Measurements from ENCODE around the gene AP2S1.
A peak's percentile ranks its signal among the peaks of the same experiment; 100 is the strongest.
"Not testable (repeated sequence)": the region's sequence is repeated elsewhere in the genome, so short reads cannot be mapped to it uniquely, and the experiment has no call there.

AP2S1 gene

DNA sequence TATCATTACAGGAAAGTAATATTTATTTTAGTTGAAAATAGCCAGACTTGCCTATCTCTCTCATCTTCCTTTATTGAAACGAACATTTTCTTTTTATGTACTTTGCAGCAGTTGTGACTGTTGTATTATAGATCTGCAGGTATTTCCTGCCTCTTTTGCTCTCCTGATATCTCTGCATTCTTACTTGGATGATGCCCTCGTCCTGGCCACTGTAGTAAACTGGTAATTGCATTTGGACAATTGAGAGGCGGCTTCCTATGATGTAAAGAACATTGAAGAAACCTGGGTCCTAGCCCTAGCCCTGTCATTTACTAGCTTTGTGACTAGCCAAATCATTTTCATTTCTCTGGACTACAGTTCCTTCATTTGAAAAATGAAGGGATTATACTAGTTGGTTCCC lies 16.5 kb upstream of the AP2S1 start:
- DNase-seq: no peak

DNA sequence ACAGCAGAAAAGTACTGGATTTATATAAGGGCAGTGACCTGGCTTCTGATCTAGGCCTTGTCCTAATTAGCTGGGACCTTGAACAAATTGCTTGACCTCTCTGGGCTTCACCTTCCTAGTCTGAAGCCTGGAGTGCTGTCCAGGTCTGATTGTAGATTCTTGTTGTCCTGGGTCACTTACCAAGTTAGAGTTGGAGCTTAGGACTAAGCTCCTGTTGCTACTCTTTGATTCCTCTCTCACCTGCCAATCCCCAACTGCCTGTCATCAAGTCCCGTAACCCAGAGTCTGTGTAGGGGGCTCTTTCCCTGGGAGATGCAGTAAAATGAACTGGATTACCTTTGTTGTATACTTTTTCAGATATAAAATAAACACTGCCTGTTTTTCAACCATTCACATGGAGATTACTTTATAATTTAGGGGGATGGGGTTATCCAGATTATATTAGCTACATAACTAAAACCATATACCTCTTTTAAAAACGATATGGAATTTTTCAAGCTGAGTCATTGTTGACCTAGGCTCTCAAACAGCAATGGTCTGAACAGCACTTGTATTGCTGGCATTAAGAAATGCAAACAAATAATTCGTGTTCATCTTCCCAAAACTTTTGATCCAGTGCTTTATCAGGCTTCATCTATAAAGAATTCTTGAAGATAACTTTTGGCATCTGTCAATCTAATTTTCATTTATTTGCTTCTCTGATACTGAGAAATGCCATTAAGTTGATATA lies 15.9 kb upstream of the AP2S1 start:
- DNase-seq: peak; percentile 71

DNA sequence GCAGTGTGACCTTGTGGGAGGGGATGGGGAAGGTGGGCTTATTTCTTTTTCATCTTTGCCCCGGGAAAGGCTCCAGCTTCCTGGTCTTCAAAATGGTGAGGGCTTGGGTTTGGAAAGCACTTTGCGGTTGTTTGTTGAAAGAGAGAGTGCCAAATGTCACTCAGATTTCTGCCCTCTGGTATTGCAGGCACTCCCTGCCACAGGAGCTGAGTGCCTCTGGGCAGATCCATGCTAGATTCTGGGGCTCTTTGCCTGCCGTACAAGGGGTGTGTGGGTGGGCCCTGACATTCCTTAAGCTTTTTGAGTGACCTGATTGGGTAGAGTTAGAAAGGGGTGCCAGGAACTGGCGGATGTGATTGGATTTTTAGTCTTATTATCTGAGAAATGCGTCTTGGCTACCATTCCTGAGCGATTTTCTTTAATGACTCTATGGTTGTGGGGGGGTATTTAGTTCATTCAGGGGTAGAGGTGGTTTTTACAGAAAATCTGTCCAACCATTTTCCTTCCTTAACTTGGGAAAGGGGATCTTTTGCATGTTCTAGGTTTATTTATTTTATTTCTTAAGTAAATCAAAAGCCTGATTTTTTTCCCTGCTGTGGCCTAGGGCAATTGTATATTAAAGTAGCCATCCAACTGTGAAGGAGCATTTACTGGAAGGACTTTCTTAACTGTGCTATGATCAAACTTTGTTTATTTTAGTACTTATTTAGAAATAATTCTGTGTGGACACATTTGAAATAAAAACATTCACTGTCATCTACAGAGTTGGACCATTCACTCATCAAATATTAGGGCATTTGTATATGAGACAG lies 13.4 kb upstream of the AP2S1 start:
- DNase-seq: peak; percentile 61

DNA sequence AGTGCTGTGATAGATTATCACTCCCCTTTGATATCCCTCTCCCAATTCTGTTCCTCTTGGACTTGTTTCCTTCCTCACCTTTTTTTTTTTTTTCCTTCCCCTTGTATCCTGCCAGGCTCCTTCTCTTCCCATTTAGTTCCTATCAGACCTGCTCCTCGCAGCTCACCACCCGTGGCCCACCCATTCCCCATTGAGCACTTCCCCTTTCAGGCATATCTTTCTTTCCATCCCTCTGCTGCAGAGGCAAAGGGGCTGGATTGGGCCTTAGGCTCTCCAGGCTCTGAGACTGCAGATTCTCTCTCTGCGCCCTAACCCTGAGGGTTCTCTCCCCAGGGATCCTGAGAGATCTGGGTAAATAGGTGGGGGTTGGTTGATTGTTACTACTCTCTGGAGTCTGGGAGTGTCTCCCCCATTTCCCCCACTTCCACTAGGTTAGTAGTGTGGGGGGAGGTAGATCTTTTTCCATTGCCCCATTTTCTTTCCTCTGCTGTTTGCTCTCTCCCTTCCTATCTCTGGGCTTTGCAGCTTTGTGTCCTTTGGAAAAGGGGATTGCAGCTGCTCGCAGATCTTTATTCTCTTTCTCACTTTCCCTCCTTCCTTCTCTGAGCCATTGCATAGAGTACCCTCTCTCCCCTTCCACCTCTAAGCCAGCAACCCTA lies 12.5 kb upstream of the AP2S1 start:
- no peak for DNase-seq

DNA sequence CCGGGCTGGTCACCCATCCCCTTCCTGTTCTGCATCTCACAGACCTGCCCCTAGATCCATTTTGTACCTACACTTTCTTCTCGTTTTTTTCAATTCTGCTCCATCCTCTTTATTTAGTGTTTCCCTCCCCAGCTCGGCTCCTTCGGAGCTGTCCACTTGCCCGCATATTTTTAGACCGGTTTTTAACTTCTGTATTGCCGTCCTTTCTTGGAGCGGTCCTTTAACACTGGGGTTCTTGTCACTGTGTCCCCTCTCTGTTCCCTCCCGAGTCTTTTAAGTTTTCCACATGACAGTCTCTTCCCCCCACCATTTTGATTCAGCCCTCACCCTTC lies 11.8 kb upstream of the AP2S1 start:
- DNase-seq: no peak

DNA sequence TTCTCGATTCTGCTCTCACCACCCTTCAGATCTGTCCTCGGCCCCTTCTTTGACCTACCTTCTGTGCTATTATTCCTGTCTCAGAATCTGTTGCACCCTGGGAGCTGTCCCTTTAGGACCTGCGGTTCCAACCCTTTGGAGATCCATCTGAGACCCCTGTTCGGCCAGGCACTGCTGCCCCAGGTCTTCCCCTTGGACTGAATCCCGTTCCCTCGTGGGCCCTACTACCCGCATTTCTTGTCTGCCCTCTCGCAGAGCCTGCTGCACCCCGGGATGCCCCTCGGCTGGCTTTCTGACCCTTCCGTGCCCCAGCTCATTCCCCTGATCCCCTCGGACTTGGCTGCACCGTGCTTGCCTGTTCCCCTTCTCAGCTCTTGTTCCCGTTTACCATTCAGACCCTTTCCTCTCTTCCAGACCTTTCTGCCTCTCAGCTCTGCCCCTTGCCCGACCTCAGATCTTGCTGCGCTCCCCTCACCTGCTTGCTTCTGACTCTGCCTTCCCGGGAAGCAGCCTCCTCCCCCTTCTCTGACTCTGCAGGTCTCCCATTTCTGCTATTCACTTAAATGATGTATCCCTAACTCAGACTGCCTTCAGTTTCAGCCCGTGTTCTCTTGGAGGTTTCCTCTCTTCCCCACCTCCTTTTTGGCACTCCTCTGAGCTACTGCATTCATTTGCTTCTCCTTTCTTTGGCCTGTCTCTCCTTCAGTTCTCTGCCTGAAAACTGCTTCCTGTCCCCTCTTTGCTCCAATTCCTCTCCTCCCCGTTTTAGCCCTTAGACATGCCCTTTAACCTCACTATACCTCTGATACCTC lies 11.3 kb upstream of the AP2S1 start:
- DNase-seq: peak; percentile 29

DNA sequence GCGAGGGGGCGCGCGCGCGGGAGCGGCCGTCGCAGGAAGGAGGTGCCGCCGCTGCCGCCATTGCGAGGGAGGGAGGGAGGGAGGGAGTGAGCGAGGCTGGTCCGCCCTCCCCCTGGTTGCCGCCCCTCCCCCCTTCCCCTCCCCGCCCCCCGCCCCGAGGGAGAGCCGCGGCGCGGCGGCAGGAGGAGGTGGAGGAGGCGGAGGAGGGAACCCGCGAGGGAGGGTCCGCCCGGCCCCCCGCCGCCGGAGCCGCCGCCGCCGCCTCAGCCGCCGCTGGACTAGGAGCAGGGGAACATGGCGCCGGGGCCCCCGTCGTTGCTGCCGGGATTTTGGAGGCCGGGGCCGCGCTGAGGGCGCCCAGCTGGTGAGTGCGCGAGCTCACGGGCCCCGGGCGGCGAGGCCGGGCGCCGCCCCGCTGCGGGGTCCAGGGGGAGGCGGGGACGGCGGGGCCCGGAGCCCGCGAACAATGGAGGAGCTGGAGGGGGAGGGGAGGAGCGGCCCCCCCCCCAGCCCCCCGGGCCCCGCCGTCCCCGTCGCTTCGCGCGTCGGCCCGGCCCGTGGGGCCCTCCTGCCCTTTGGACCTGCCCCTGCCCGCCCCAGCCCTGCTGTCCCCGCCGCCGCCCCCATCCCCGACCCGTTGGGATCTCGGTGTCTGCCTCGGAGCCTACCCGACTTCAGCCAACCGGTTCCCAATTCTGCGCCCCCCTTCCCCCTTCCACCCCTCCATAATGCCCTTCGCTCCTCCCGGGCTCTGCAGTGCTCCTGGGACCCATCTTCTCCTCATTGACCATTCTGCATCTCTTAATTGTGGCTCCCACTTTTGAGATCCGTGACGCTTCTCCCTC lies 10.4 kb upstream of the AP2S1 start, which contains the start of gene ARHGAP35:
Gene ARHGAP35, plus strand, starts transcription at position 152 of the 845 bp plus-strand sequence. CDS start 57,679 bp downstream, outside the sequence.
- DNase-seq: peak; percentile 89

DNA sequence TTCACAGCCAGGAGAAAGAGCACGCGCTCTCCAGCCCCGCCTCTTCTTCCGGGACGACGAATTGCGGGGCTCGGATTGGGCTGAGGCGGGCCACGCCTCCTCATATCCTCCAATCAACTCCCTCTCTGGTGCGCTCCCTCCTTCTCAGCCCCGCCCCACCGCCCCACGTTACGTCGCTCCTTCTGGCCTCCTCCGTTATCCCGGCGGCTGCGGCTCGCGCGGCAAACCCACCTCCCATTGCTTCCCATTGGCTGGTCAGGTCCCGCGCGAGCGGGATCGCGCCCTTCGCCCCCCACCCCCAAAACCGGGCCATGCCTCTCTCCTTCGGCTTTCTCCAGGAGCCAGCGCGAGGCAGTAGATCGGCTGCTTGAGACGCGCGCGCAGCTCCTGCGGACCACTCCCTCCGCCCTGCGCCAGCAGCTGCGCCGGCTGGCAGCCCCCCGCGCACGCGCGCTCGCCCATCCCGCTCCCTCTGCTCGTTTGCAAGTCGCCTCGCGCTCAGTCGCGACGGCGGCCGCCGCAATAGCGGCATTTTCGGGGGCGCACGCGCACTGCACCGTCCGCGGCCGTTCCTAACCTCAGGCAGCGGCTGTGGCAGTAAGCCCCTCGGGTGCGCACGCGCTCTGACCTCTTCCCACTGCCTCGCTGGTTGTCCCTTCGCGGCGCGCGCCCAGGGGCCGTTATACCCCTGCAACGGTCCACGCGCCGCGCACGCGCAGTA lies 9.6 kb upstream of the AP2S1 start:
- DNase-seq: peak; percentile 99

DNA sequence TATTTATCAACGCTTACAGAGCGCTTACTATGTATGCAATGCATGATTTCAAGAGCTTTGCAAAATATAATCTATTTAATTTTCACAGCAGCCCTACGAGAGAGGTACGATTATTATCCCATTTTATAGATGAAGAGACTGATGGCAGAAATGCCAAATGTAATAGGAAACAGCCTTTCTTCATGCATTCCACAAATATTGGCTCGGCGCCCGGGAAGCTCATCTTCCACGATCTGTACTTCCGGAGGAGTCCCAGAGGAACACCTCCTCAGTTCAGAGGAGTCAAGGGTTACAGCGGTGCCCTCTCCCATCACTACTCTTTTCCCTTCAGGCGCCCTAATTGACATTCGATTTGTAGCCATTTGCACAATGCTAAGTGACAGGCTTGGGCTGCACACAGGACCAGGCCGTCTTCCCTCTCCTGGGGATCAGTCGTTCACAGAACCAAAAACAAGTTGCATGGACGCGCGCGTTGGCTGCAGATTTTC lies 9.0 kb upstream of the AP2S1 start:
- peak; percentile 93 for DNase-seq

DNA sequence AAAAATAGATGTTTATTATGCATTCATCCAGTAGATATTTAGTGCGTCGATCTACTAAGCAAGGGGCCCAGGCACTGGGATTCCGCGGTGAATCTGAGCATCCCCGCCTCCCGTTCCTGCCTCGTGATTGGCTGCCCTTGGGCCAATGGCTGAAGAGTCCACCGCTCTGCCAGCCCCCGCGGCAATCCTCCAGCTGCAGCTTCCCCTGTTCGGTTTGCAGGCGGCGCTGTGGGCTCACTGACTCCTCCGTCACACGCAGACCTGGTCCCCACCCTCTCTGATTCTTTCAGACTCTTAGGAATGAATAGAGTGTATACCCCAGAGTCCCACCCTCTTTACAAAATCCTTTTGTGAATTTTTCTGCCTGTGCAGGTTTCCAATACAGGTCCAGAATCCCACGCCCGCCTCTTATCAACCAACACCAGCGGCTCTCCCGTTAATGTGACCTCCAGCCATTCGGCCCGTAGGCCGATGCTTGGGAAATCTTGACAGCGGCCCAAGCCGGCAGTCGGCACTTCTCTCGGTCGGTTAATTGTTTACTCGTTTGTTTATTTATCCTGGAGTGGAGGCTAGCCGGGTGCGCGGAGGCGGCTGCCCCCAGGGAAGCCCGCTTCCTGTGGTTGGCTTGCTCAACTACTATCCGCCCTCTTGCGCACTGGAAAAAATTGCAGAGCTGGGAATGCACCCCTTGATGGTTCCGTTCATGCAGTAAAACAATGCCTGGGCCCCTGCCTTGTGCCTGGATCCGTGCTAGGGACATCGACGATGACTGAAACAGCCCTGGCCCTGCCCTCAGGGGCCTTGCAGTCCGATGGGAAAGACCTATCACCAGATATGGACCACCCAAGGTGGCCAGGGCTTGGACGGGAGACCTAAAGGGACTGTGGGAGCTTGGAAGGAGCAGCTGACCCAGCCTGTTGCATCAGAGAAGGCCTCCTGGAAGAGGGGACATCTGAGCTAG lies 5.7 kb upstream of the AP2S1 start:
- DNase-seq: peak; percentile 96

DNA sequence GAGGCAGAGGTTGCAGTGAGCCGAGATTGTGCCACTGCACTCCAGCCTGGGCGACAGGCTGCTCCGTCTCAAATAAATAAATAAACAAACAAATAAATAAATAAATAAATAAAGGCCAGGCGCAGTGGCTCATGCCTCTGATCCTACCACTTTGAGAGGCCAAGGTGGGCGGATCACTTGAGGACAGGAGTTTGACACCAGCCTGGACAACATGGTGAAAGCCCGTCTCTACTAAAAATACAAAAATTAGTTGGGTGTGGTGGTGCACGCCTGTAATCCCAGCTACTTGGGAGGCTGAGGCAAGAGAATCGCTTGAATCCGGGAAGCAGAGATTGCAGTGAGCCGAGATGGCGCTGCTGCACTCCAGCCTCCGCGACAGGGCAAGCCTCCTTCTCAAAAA lies 4.1 kb upstream of the AP2S1 start:
- not testable (repeated sequence) for DNase-seq

DNA sequence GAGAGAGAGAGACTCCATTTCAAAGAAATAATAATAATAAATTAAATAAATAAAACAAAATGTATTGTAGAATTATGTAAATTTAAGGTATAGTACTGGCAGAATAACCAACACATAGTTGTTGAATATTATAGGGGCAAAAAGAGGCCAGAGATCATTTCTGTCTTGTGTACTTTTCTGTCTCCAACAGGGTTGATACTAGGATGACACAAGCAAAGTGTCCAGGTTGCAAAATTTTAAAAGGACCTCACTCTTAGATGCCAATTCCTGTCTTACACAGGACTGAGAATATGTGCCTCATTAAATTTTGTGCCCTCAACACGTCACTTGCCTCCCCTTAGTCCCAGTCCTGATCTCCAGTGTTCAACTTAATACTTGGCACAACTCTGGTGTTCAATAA lies 2.2 kb upstream of the AP2S1 start:
- no peak for DNase-seq

DNA sequence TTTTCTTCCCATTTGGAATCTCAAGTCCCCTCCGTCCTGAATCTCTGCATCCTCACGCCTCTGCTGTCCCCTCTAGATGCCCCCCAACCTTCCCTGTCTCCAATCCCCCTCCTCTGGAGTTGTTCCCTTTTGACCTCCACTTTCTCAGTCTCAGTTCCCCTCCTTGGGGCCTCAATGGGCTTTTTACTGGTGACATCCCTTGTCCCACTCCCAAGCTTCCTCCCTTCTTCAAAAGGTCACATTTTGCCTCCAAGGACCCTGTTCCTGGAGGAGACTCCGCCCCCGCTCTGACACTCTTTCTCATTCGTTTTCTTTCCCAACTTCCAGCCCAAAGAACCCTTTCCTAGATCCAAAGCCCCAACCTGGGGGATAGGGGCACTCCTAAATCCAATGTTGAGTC lies 1.0 kb downstream of the AP2S1 start:
- DNase-seq: no peak

DNA sequence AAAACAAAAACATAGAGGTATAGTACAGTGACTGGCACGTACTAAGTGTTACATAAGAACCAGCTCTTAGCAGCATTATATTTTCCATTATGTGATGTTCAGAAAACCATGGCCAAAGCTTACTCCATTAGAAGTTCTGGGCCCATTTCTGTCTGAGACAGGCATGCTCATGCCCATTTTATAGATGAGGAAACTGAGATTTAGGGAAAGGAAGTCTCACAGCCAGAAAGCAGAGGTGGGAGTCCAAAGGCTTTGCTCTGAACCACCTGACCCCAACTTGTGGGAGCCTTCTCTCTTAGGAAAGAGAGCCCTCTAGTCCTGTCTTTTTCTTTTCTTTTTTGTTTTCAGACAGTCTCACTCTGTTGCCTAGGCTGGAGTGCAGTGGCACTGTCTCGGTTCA lies 2.3 kb downstream of the AP2S1 start:
- DNase-seq: no peak

DNA sequence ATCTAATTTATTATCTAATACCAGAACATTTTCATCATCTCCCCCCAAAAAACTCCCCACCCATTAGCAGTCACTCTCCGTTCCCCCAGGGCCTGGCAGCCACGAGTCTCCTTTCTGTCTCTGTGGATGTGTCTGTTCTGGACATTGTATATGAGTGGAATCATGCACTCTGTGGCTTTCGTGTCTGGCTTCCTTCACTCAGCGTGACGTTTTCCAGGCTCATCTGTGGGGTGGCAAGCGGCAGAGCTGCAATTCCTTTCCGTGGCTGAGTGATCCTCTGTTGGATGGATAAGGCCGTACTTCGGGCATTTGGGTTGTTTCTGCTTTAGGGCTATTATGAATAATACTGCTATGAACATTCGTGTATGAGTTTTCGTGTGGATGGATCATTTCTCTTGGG lies 3.1 kb downstream of the AP2S1 start:
- DNase-seq: no peak

DNA sequence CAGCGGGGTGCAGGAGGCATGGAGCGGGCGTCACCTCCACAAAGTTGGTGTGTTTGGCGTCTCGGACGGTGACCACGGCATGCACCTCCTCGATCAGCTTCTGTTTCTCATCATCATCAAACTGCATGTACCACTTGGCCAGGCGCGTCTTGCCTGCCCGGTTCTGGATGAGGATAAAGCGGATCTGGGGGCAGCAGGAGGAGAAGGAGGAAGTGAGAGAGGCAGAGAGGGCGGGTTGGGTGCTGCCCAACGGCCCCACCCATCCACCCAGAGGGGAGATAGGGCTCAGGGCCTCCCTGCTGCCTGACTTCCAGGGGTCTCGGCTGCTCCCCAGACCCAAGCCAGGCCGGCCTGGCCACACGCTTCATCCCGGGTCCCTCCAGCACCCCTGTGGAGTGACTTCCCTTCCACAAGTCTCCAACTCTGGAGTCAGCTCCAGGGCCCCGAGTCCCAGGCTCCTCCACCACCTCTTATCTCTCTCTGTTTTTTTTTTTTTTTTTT lies 4.6 kb downstream of the AP2S1 start:
- no peak for DNase-seq

DNA sequence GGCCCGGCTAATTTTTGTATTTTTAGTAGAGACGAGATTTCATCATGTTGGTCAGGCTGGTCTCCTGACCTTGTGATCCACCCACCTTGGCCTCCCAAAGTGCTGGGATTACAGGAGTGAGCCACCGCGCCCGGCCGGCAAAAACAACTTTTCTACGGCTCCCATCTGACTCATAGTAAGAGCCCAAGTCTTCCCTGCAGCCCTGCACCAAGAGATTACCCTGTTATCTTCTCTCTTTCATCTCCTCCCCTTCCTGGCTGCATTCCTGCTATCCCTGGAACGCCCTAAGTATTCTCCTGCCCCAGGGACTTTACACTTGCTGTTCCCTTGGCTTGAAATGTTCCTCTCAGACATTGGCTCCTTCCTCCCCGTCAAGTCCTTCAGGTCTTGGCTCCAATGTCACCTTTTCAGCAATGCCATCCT lies 6.6 kb downstream of the AP2S1 start:
- no peak for DNase-seq

DNA sequence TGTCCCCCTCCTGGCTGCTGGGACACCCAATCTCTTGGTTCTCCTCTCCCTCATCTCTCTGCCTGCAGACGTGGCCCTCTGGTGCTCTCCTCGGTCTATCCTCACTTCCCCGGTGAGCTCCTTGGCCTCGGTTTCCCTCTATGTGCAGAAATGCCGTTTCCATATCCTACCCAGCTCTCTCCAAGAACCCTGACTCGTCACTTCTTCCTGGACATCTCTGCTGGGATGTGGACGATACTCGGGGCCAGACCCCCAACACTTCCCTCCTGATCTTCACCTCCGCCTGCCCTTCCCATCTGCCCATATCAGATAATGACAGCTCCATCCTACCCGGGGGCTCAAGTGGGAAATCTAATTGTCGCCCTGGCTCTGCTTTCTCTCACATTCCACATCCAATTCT lies 7.9 kb downstream of the AP2S1 start:
- DNase-seq: no peak

DNA sequence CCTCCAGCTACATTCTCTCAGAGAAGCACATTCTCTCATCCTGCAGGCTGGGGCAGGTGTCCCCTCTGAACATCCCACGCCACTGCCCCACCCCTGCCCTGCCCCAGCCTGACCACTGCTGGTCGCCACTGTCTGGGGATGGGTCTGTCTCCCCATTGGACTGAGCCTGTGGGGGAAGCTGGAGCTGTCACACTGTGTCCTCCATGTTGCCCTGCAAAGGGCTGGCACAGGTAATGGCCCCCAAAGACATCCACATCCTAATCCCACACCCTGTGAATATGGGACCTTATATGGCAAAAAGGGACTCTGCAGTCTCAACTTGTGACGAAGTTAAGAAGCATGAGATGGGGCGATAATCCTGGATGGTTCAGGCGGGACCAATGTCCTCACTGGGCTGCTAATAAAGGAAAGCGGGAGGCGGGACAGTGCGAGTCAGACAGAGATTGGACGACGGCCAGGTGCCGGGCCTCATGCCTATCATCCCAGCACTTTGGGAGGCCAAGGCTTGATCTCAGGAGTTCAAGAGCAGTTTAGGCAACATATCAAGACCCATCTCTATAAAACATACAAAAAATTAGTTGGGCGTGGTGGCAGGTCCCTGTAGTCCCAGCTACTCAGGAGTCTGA lies 9.1 kb downstream of the AP2S1 start:
- DNase-seq: peak; percentile 90
